CD4-positive, alpha-beta memory T cell (primary cell): Measurements from ENCODE around the gene RBM28. TPM values are rescaled to one million over a fixed set of nuclear protein-coding genes. Genes with fewer than 3 reads are reported as not detected.

ENCODE experiments used
- CTCF ChIA-PET: fragments of 350-600 bp; sonication (Branson Sonifier 250); formaldehyde crosslinking; loops from one replicate; lab custom pipeline; 2021; ENCODE audit warnings: inconsistent platforms; ENCODE audit not compliant: partially characterized antibody; lab: Charles Lee
- POLR2A ChIA-PET: fragments of 350-600 bp; sonication (Branson Sonifier 250); formaldehyde crosslinking; loops from one replicate; lab custom pipeline; 2021; ENCODE audit not compliant: partially characterized antibody; lab: Charles Lee
- DNase-seq, 5 donors: peaks; one replicate each; pipeline versions ENCODE4 v3.0.0 to v3.0.0-alpha.2; 2020 to 2022; ENCODE audit warnings: mixed read lengths in 1 of 5
- H3K27ac ChIP-seq: one replicate; pipeline ENCODE4 v1.7.0; 2013; ENCODE audit warnings: low read depth, low read length
- H3K27me3 ChIP-seq: 2 replicates; pipeline ENCODE4 v1.7.0; 2013; ENCODE audit warnings: mild to moderate bottlenecking, low read length, moderate library complexity; ENCODE audit not compliant: insufficient read depth
- H3K36me3 ChIP-seq: 2 replicates; pipeline ENCODE4 v1.7.0; 2013; ENCODE audit warnings: mild to moderate bottlenecking, low read length, moderate library complexity; ENCODE audit not compliant: insufficient read depth
- H3K4me1 ChIP-seq: 2 replicates; pipeline ENCODE4 v1.7.0; 2013; ENCODE audit warnings: mild to moderate bottlenecking, low read length, moderate library complexity; ENCODE audit not compliant: insufficient read depth
- H3K4me3 ChIP-seq, 2 donors: one replicate each; pipeline ENCODE4 v1.7.0; 2013; ENCODE audit warnings: low read length in 2 of 2, mild to moderate bottlenecking in 1 of 2
- H3K9me3 ChIP-seq, 2 donors: one replicate each; pipeline ENCODE4 v1.7.0; 2013; ENCODE audit warnings: low read length in 2 of 2, control low read depth in 1 of 2; ENCODE audit not compliant: control insufficient read depth in 1 of 2
- H3K27ac Mint-ChIP-seq, 7 donors: one replicate each; pipeline ENCODE4 v1.8.0; 2020 to 2021; ENCODE audit warnings: mixed read lengths in 7 of 7, mild to moderate bottlenecking in 6 of 7, inconsistent platforms in 3 of 7, moderate library complexity in 3 of 7
- H3K27me3 Mint-ChIP-seq, 2 donors: one replicate each; pipeline ENCODE4 v1.8.0; 2020 to 2021; ENCODE audit warnings: mixed read lengths in 2 of 2
- H3K36me3 Mint-ChIP-seq, 2 donors: one replicate each; pipeline ENCODE4 v1.8.0; 2020 to 2021; ENCODE audit warnings: mixed read lengths in 2 of 2, inconsistent platforms in 1 of 2, mild to moderate bottlenecking in 1 of 2
- H3K4me1 Mint-ChIP-seq, 4 donors: one replicate each; pipeline ENCODE4 v1.8.0; 2020 to 2021; ENCODE audit warnings: mixed read lengths in 4 of 4, mild to moderate bottlenecking in 1 of 4
- H3K4me3 Mint-ChIP-seq, 8 donors: one replicate each; pipeline ENCODE4 v1.8.0; 2020 to 2021; ENCODE audit warnings: mixed read lengths in 8 of 8, mild to moderate bottlenecking in 7 of 8, moderate library complexity in 6 of 8, inconsistent platforms in 3 of 8
- H3K9me3 Mint-ChIP-seq, 8 donors: one replicate each; pipeline ENCODE4 v1.8.0; 2020 to 2021; ENCODE audit warnings: mixed read lengths in 8 of 8, mild to moderate bottlenecking in 5 of 8, inconsistent platforms in 3 of 8, moderate library complexity in 1 of 8
- intact Hi-C: fragments of 100-400 bp; cut with micrococcal nuclease; formaldehyde crosslinking; loops from one replicate; pipeline ENCODE4 v1.15.1; 2023
- polyA plus RNA-seq, 2 donors: library from polyadenylated mRNA; unstranded; fragments of 300-500 nt; fragmentation: Illumina TruSeq; gene quantifications; one replicate each; pipeline ENCODE4 v1.2.3, GENCODE V29; 2021
- total RNA-seq, 2 experiments: library from RNA; stranded (reverse); gene quantifications; one replicate each; pipeline ENCODE4 v1.2.3, GENCODE V29; 2021

RBM28 gene
- total and polyA plus RNA-seq, 4 experiments from 2014 or later, result 2.4 to 48.3 (median 26.6) TPM

- Histone ChIP-seq H3K36me3 (no peaks in the 10 kb centered on the region), H3K4me3 (no peak overlapping the region), H3K27me3 (no peaks in the 10 kb centered on the region), H3K27ac (no peak overlapping the region), H3K4me1 (no peaks in the 10 kb centered on the region), H3K9me3 (no peaks in the 10 kb centered on the region)
- H3K4me3 Mint-ChIP-seq, result no peak overlapping the region
- POLR2A ChIA-PET, result no interaction called here
- H3K27me3 Mint-ChIP-seq, result peaks cover 4% of the 10 kb centered on the region in 2 donors
- H3K4me1 Mint-ChIP-seq, result no peaks in the 10 kb centered on the region
- no peak overlapping the region for H3K27ac Mint-ChIP-seq
- CTCF ChIA-PET, result no interaction called here
- H3K36me3 Mint-ChIP-seq, result no peaks in the 10 kb centered on the region
- no peak for DNase-seq
- no peaks in the 10 kb centered on the region for H3K9me3 Mint-ChIP-seq
- intact Hi-C loops, result no loop called here
Observed at GRCh38 chr7:128253701-128254100, 90.0 kb downstream of the RBM28 start.

- no peak for DNase-seq
- intact Hi-C loops, result no loop called here
- H3K4me1 Mint-ChIP-seq, result no peaks in the 10 kb centered on the region
- no peak overlapping the region for H3K4me3 Mint-ChIP-seq
- POLR2A ChIA-PET, result no interaction called here
- Histone ChIP-seq H3K27me3 (no peaks in the 10 kb centered on the region), H3K4me3 (no peak overlapping the region), H3K27ac (no peak overlapping the region), H3K9me3 (no peaks in the 10 kb centered on the region), H3K36me3 (no peaks in the 10 kb centered on the region), H3K4me1 (no peaks in the 10 kb centered on the region)
- H3K9me3 Mint-ChIP-seq, result no peaks in the 10 kb centered on the region
- CTCF ChIA-PET, result no interaction called here
- H3K27me3 Mint-ChIP-seq, result peaks cover 3 to 11% of the 10 kb centered on the region in 2 donors
- no peaks in the 10 kb centered on the region for H3K36me3 Mint-ChIP-seq
- H3K27ac Mint-ChIP-seq, result no peak overlapping the region
Observed at GRCh38 chr7:128251337-128251736, 92.4 kb downstream of the RBM28 start.

Other genes starting within 250 kb of the RBM28 start
- not detected for gene LEP, start 102.6 kb downstream of the RBM28 start, total RNA-seq
- not detected for gene LEP, start 102.6 kb downstream of the RBM28 start, polyA plus RNA-seq
- under 1 TPM; 0.52 to 0.58 TPM for gene PRRT4, start 17.8 kb upstream of the RBM28 start, total RNA-seq
- gene PRRT4, start 17.8 kb upstream of the RBM28 start, polyA plus RNA-seq, result under 1 TPM; 0.11 to 0.16 TPM
- 10 to 100 TPM; 48.0 to 49.4 TPM for gene IMPDH1, start 66.1 kb upstream of the RBM28 start, total RNA-seq
- gene IMPDH1, start 66.1 kb upstream of the RBM28 start, polyA plus RNA-seq, result 10 to 100 TPM; 43.0 to 55.9 TPM
- 1 to 10 TPM; 3.4 to 4.5 TPM for gene HILPDA, start 112.0 kb upstream of the RBM28 start, total RNA-seq
- gene HILPDA, start 112.0 kb upstream of the RBM28 start, polyA plus RNA-seq, result 1 to 10 TPM; 2.4 to 3.7 TPM
- 10 to 100 TPM; 25.3 to 32.8 TPM for gene METTL2B, start 132.8 kb upstream of the RBM28 start, total RNA-seq
- gene METTL2B, start 132.8 kb upstream of the RBM28 start, polyA plus RNA-seq, result 10 to 100 TPM; 13.2 to 25.1 TPM